Loucy (cell line): ENCODE measurements around the gene PARD3B.

ENCODE experiments used
- EZH2phosphoT487 ChIP-seq: fragments of 200-600 bp; IDR thresholded peaks from 2 replicates; pipeline ENCODE4 v1.6.1; 2018; ENCODE audit warnings: antibody characterized with exemption, mild to moderate bottlenecking, moderate library complexity, borderline replicate concordance
- TF ChIP-seq, protein P1 (sequence below): fragments of 200-600 bp; sonication (generic); conservative IDR thresholded peaks from 2 replicates; pipeline ENCODE4 v1.5.1; 2014; ENCODE audit warnings: mild to moderate bottlenecking, antibody characterized with exemption, low read length

DNA sequence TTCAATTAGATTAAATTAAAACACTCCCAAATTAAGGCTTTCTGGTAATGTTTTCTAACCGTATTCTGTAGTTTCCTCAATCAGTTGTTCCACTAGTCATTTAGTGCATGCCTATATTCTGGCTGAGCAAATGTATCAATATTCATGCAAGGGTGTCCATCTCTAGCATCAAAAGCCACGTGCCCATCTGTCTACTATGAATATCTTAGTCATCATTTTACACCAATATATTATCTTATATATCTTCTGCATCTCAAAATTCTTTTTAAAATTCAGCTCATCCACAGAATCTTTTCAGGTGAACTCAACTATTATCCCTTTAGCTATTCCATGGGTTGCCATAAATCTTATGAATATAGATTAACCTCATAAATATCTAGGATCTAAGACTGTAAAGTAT lies 488.2 kb downstream of the PARD3B start:
- TF ChIP-seq, protein P1, sequence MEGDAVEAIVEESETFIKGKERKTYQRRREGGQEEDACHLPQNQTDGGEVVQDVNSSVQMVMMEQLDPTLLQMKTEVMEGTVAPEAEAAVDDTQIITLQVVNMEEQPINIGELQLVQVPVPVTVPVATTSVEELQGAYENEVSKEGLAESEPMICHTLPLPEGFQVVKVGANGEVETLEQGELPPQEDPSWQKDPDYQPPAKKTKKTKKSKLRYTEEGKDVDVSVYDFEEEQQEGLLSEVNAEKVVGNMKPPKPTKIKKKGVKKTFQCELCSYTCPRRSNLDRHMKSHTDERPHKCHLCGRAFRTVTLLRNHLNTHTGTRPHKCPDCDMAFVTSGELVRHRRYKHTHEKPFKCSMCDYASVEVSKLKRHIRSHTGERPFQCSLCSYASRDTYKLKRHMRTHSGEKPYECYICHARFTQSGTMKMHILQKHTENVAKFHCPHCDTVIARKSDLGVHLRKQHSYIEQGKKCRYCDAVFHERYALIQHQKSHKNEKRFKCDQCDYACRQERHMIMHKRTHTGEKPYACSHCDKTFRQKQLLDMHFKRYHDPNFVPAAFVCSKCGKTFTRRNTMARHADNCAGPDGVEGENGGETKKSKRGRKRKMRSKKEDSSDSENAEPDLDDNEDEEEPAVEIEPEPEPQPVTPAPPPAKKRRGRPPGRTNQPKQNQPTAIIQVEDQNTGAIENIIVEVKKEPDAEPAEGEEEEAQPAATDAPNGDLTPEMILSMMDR = no peak
- no peak for TF ChIP-seq EZH2phosphoT487
